Measurements from ENCODE around the gene FHIT.

Gene FHIT

DNA sequence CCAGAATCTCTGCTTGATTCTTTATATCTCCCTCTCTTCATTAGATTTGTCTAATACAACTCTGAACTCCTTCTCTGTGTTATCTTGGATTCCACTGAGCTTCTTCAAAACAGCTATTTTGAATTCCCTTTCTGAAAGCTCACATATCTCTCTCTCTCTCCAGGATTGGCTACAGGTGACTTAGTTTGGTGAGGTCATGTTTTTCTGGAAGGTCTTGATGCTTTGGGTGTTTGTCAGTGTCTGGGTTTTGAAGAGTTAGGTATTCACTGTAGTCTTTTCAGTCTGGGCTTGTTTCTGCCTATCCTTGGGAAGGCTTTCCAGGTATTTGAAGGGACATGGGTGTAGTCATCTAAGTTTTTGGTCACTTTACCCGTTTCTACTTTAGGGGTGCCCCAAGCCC lies 781.8 kb downstream of the FHIT start:
- DNase-seq (ENCODE audit: low read depth): no peak

DNA sequence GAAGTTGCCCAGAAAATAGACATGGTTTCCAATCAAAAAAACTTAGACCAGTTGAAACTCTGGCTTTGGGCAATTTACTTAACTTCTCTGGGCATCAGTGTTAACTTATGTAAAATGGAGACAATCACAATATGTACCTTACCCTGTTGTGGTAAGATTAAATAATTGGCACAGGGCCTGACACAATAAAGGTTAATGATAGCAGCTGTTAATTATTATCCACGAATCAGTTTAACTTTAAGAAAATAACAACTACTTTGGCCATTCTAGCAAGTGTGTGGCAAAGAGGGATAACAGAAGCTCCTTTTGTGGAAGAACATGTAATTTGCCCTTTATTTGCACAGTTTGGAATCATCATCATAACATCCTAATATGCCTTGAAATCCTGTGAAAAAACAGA lies 787.6 kb downstream of the FHIT start:
- no peak for DNase-seq (ENCODE audit: low read depth)

DNA sequence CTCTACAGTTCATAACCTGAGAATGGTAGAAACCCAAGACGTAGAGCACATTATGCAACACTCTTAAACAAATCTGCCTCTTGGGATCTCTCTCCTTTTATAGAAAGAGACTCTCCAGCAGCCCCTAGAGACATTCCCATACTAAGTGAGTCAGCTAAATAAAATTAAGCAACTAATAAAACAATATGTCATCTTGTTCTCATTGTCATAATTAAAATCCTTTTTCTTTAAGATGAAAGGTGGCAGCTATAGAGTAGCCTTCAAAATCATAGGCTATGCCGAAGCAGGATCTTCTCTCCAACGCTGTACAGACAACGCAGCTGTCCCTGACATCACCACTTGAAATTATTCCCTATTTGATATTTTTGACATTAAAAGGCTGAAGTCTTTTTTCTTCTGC lies 790.0 kb downstream of the FHIT start:
- no peak for DNase-seq (ENCODE audit: low read depth)

DNA sequence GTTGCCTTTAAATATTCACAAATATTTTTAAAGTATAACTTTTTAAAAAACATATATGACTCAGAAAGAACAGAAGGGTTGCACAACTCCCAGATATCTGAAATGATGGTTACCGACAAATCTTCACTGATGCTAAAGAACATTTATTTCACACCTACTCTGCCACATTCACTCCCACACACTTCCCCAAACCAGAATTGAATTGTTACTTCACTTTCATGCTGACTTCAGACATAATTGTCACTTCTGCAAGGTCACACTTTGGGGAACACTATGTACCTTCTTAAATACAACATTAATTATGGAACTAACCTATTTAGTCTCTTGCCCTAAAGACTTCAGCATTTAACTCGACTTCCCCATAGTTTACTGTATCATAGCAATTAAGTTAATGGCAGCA lies 795.1 kb downstream of the FHIT start:
- DNase-seq (ENCODE audit: low read depth): no peak

DNA sequence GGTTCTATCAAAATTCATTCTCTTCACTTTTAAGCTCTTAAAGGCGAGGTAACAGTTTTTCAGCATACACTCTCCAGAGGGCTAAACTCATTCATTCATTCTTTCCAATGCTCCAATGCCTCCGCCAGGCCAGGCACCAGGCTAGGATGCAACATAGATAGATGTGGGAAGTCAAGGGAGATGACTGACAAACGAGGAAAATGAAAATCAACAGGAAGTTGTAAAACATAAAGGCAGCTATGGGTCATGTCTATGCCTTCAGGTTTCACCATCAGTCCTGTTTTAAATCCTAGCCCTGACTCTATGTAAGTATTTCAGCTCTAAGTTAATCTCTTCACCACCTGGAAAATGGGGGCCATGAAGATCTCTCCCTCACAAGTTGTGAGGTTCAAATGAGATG lies 797.9 kb downstream of the FHIT start:
- DNase-seq (ENCODE audit: low read depth): no peak

DNA sequence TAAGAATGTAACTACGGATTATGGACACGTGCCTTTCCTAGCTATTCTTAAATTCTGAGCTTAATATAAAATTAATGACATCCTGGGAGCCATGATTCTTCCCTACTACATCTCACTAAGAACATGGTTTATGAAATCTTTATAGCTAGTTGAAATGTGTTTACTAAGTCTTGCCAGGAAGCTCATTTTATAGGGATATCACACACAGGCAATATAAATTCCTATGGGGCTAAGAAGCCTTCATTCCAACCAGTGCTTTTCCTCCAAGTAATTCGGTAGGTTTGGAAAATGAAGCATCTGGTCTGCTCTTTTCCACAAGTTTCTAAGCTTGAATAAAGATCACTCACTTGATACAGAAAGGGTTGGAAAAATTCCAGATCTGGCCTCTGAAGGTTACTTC lies 802.6 kb downstream of the FHIT start:
- DNase-seq (ENCODE audit: low read depth): no peak

DNA sequence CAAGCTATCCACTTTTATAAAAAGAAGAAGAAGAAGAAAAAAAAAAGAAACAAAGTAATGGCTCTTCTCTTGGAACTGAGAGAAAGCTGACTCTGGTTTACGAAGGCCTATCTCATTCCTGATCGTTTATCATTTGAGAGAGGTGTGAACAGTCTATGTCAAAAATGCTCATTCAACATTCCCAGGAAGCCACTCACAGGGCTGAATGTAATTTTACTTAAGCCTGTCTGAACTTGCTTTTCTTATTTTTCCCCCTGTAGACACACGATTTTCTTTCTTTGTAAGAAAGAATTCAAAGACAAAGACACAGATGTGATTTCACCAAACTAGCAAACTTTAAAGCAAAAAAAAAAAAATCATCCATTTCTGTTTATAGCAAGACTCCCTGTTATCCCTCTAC lies 805.8 kb downstream of the FHIT start:
- no peak for DNase-seq (ENCODE audit: low read depth)

DNA sequence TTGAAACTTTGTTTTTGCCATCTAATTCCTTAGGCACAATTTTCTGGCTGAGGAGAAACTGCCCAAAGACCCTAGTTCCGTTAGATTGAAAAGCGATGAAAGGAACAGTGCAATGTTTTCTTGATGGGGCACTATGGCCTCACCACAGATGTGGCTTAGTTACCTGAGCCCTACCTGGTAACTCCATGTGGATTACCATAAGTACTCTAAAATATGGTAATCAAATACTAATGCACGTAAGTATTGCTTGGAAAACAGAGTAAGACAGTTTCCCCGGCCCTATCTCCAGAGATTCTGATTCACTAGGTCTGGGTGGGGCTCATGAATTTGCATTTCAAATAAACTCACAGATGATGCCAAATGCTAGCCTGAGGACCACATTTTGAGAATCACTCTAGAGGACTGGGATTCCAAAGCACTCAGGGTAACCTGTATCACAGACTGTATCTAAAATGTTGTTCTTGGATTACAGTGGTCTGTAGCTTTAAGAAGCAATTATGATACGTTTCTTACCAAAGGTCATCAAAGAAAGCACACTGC lies 806.3 kb downstream of the FHIT start:
- no peak for DNase-seq (ENCODE audit: low read depth)

DNA sequence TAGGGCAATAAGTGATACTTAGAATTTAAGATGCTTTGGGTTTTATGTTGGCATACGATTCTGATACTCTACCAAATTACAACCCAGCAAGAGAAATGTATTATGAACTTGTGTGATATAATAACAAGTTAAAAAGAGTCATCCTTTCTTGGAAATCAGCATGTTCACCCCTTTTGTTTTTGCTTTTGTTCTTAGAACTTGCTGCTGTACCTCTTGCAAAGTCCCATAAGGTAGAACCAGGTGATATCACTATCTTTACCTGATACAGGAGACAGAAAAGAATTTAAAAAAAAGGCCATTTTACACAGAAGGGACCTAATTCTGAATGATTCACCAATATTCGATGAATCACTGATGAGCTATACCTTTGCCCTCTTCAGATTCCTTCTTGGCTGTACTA lies 810.4 kb downstream of the FHIT start:
- no peak for DNase-seq (ENCODE audit: low read depth)

DNA sequence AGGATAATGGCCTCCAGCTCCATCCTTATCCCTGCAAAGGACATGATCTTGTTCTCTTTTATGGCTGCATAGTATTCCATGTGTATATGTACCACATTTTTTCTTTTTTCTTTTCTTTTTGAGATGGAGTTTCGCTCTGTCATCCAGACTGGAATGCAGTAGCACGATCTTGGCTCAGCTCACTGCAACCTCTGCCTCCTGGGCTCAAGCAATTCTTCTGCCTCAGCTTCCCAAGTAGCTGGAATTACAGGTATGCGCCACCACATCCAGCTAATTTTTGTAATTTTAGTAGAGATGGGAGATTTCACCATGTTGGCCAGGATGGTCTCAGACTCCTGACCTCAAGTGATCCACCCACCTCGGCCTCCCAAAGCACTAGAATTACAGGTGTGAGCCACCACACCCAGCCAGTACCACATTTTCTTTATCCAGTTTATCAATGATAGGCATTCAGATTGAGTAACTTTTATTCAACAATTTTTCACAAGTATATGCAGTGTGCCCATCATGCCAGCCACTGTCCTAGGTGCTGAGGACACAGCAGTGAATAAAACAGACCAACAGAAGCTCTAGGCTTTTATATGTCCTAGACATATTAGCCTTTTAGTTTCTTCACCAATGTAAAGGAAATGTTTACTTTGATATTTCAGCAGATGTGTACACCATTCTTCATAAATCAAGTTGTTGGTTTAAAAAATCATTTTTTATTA lies 815.2 kb downstream of the FHIT start:
- DNase-seq (ENCODE audit: low read depth): no peak

DNA sequence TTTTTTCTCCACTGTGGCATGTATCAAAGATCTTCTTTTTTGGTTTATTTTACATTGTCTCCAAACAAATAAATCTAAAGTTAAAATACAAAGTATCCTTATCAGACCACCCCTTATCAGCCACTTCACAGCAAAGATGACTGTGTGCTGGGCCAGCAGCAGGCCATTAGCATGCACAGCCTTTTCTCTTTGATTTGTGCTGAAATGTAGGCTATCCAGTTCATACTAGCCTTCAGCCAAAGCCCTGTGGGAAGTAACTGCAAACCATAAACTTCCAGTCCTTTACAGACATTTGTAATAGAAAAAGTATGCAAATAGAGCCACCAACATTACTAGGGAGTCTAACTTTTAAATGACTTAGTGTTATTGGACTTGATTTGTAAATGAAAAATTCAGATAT lies 816.3 kb downstream of the FHIT start:
- DNase-seq (ENCODE audit: low read depth): no peak

DNA sequence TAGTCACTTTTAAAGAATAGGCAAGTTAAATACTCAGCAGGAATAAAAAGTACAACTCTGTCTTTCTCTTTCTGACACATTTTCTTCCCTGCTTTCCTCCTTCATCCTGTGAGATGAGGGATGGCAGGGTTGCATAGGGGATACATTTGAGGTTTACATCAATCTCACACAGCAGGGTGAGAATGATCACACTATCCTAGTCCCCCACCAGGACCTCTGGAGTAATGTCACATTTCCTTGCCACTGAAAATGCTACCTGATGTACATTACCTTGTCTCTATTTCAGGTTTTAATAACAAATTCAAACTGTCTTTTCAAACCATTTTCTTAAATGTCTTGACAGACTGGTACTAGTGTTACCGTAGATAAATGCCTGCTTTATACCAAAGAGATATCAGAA lies 816.9 kb downstream of the FHIT start:
- no peak for DNase-seq (ENCODE audit: low read depth)

DNA sequence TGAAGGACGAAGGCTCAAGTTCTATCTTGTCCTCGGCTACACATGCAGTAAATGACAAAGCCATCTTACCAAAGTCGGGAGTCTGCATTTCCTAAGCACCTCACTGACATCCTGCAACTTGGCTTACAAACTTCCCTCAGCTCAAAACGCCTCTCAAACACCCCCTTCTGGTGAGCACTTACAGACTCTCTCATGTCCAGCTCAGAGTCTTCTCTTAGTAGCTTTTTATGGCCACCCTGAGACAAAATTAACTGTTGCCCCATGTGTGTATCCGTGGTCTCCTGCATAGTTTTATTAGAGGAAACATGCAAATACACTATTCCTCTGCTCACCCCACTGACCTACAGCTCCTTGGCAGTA lies 819.7 kb downstream of the FHIT start:
- no peak for DNase-seq (ENCODE audit: low read depth)

DNA sequence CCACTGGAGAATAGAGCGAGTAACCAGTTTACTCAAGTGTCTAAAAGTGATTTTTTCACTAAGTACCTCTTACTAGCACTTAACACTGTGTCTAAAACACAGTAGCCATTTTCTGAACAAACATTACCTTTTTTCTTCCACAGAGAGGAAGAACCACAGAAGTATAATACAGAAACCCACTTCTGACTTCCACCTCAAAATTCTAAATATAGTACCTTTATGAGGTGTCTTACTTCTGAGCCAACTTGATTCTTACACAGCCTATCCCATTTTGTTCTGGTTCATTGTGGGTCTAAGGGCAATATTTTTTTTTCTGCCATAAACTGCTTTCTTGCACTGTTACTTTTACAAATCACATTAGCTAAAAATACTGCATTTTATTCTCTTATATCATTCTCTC lies 821.0 kb downstream of the FHIT start:
- DNase-seq (ENCODE audit: low read depth): no peak

DNA sequence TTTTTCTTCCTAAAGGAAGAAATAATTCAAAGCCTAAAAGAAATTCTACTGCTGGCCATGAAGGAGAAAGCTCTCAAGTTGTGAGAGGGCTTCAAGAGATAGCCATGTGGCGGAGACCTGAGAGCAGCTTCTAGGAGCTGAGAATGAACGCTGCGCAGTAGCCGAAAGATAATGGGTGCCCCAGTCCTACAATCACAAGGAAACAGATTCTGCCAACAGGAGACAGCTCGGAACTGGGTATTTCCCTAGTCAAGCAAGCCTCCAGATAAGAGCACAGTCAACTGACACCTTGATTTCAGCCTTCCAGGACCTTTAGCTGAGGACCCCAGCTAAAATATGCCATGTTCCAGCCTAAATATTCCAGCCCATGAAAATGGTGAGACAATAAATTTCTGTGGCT lies 824.1 kb downstream of the FHIT start:
- no peak for DNase-seq (ENCODE audit: low read depth)

DNA sequence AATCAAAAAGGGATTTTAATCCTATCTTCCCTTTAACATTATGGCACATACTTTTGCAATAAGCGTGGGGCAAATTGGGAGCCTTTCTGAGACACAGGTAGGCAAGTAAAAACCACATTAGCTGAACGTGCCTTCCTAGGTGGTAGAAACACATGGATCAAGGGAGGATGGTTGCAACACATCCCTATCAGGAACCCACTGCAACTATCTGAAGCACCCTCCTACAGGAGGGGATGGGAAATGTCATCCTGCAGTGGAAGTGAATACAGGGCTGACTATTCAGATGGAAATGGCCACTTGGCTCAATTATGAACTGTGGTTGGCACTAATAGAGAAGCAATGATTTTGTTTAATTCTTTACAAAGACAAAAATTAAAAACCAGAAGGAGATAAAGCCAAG lies 826.3 kb downstream of the FHIT start:
- no peak for DNase-seq (ENCODE audit: low read depth)

DNA sequence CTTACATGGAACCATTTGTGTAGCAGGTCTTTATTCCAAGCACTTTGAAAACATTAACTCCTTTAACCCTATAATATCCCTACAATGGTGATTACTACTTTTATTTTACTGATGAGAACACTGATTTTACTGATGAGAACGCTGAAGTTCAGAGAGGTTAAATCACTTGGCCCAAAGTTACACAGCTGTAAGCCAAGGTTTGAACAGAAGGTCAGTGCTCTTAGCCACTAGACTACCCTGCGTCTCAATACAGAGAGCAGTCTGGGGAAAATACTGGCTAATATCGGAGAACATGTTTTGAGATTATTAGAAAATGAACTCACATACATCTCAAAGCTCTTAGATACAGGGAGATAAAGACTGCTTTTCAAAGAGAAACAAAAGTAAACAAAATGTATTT lies 827.2 kb downstream of the FHIT start:
- no peak for DNase-seq (ENCODE audit: low read depth)

DNA sequence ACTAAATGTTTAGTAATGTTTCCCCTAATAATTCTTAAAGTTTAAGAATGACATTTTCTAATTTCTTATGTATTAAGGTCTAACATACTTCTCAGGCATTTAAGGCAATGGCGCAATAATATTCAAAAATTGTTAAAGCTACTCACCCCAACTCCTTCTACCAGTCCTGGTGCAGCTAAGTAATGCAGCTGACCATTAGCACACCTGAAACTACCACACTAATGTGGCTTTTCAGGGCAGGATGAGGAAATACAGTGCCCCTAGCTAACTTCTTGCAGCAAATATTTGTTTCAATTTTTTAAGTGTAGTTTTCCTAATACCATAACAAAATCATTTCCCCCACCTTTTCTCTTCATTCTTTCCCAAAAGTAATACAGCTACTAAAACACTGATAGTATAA lies 827.7 kb downstream of the FHIT start:
- no peak for DNase-seq (ENCODE audit: low read depth)

DNA sequence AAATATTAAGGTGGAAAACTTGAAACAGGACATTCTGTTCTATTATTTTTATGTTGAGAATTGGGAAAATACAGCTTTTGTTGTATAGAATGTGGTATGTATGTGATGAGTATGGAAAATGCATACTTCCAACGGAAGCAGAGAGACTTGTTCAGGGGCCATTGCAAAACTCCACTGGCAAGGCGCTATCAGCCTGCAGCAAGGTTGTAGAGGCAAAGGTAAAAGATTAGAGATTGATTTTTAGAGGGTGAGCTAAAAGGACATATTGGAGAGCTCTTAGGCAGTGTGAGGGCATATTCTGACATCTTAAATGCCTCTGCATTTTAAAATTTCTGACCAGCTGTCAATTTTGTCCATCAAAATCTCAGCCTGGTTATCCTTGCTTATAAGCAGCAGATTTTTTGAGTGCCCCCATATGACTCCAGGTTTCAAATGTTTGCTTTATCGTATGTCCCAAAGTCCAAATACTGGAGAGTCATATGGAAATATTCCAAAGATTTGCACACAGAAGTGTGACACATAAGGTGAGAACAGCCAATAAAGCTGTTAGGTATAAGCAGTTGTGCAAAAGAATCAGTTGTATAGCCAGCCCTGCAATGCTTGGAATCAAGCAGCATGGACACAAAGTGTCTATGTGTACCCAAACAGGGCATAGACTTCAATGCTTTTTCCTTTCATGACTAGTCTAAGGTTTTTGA lies 829.4 kb downstream of the FHIT start:
- no peak for DNase-seq (ENCODE audit: low read depth)

DNA sequence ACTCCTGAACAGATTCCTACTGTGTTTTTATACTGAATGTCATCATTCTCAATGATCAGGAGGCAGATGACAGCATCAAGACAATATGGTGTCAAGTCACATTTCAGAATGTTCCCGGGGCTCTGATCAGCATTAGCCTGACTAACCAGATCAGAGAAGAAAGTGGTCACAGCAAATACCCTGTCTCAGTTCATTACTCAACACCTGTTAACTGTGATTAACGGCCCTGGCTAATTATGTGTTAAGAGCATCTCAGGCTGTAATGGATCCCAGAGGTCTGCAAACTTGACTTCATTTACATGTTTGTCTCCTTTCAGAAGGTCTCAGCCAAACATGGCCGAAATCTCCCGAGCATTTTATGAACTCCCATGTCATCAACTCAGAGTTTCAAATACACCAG lies 833.7 kb downstream of the FHIT start:
- no peak for DNase-seq (ENCODE audit: low read depth)

DNA sequence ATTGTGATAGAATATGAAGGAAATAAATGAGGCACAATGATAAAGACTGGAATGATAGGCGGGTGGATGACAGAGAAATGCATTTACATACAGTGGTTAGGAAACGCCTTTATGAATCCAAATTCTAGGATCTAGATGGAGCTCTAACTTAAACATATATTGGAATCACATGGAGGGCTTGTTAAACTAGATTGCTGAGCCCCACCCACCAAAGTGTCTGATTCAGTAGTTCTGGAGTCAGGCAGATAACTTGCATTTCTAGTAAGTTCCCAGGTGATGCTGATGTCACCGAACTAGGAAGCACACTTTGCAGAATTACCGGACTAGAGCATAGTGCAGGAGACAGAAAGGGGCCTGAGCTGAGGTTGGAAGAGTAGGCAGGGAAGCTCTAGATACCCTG lies 837.2 kb downstream of the FHIT start:
- no peak for DNase-seq (ENCODE audit: low read depth)

DNA sequence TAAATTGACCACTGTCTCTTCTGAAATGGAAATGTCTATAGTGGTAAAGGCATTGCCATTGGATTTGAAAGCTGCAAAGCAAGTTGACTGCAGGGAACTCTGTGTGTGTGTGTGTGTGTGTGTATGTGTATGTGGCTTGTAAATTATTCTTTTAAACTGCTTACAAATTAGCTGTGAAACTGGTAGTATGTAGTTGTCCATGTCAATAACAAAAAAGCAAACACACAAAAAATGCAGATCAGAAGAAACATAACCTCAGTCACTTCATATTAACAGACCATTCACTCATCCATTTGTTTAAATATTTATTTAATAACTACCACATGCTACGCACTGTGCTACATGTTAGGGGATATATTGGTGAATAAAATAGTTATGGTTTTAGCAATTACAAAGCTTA lies 837.7 kb downstream of the FHIT start:
- DNase-seq (ENCODE audit: low read depth): no peak

DNA sequence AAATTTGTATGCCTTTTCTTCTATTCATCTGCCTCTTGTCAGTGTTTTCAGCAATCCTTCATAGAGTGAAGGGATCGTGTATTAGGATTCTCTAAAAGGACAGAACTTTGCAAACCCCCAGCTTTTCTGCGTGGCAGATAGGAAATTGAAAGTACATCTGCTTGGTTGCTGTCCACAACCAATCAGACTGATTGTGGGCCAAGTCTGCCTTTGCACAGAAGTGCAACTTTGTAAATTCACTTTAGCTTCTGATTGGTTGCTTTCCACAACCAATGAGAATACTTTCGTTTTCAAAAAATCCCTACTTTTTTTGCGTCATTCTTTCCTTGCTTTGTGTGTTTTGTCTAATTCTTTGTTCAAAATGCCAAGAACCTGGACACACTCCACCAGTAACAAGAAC lies 847.4 kb downstream of the FHIT start:
- DNase-seq (ENCODE audit: low read depth): no peak

DNA sequence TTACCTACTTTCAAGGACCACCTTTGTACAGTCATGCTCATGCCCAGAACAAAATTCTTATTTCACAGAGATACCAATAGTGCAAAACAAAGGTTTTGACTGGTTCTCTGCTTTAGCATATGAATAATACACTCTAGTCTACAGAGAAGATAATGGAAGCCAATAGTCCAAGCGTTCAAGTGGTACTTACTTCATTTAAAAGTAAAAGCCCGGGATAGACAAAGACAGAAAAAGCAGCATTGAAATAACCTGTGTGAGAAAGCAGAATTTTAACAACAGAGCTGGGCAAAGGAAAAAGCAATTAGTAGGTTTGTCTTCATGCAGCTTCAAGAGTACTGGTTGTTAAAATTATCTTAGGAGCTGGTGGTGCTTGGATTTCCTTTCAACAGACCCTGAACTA lies 848.3 kb downstream of the FHIT start:
- no peak for DNase-seq (ENCODE audit: low read depth)
